Ovary (tissue), 9 donors: Measurements from ENCODE around the gene GRIN2B. TPM values are rescaled to one million over a fixed set of nuclear protein-coding genes. Genes with fewer than 3 reads are reported as not detected.

ENCODE experiments used
- DNase-seq, 5 donors: peaks; one replicate each; pipeline ENCODE4 v3.0.0-alpha.2; 2019 to 2020
- H3K27ac ChIP-seq, 2 donors: fragments of 200-600 bp; one replicate each; pipeline versions ENCODE4 v1.5.1 to v1.8.0; 2019 to 2022
- H3K27me3 ChIP-seq: fragments of 200-600 bp; one replicate; pipeline ENCODE4 v1.8.0; 2022
- H3K36me3 ChIP-seq: fragments of 200-600 bp; sonication (generic); one replicate; pipeline ENCODE4 v1.5.1; 2019
- H3K4me1 ChIP-seq: one replicate; pipeline ENCODE4 v1.8.1; 2013; ENCODE audit warnings: mild to moderate bottlenecking, moderate library complexity; ENCODE audit not compliant: insufficient read depth
- H3K4me3 ChIP-seq: fragments of 200-600 bp; sonication (generic); one replicate; pipeline ENCODE4 v1.5.1; 2017
- H3K9me3 ChIP-seq, 2 donors: fragments of 200-600 bp in 1 of 2; sonication (generic) in 1 of 2; one replicate each; pipeline versions ENCODE4 v1.5.1 to v1.8.1; 2013 to 2019; ENCODE audit warnings: mild to moderate bottlenecking in 1 of 2, moderate library complexity in 1 of 2
- EP300 ChIP-seq: sonication (generic); formaldehyde crosslinking; IDR thresholded peaks from one replicate; pipeline ENCODE4 v1.6.1; 2017; ENCODE audit warnings: antibody characterized with exemption
- POLR2A ChIP-seq: fragments of 450-650 bp; IDR thresholded peaks from one replicate; pipeline ENCODE4 v1.6.1; 2017; ENCODE audit warnings: antibody characterized with exemption, mild to moderate bottlenecking, moderate library complexity
- WGBS, 3 donors: extraction: QIAGEN DNeasy Blood & Tissue Kit in 1 of 3; methylation state at CpG; one replicate each; pipeline versions ENCODE4 v1.1.5 to v1.1.7; 2013 to 2017; 5-methylcytosine and 5-hydroxymethylcytosine counted together
- intact Hi-C, 4 donors: fragments of 100-400 bp; cut with DNase I; formaldehyde crosslinking; loops; one replicate each; pipeline versions ENCODE4 v1.11.0 to v1.15.1; 2022 to 2023
- polyA plus RNA-seq, 2 donors: library from polyadenylated mRNA; stranded (reverse); fragments of 200-250 nt in 1 of 2; fragments of 350-450 nt in 1 of 2; fragmentation: Illumina TruSeq in 1 of 2; extraction: RNeasy Lipid Tissue Mini Kit (QIAGEN cat#74804) in 1 of 2; gene quantifications; one replicate each; pipeline ENCODE4 v1.2.3, GENCODE V29; 2013 to 2014
- total RNA-seq, 7 donors: library from RNA; depleted of rRNA in 2 of 7; stranded (reverse); fragments of >200 nt in 2 of 7; fragmentation: NEBNext Ultra II Directional in 3 of 7; extraction: Animal tissue kit (Norgen Biotek cat#: 25700) in 3 of 7; gene quantifications; one replicate each; pipeline versions ENCODE4 v1.1.0 to v1.2.4, GENCODE V29; 2016 to 2023
- TF ChIP-seq, protein P1 (sequence below), 3 donors: fragments of 450-650 bp in 2 of 3; fragments of 200-600 bp in 1 of 3; IDR thresholded peaks; one replicate each; pipeline versions ENCODE4 v1.5.1 to v1.8.0; 2016 to 2022; ENCODE audit warnings: antibody characterized with exemption in 3 of 3, mild to moderate bottlenecking in 1 of 3
- donor health status: DM: no; HTN: no; CAD: no; lungs with moderate emphysema.
- donor health status: DM: no; HTN: no; CAD: no.
- donor health status: Bipolar disorder and iron deficiency.
- donor health status: DM: yes; HTN: yes; CAD: no.
- donor health status: DM: no; HTN: no; CAD: no.
- donor health status: DM: yes; HTN: yes; CAD: no.

GRIN2B gene
- total and polyA plus RNA-seq, 9 donors, result under 0.01 to 0.27 (median 0.11) TPM; not detected in 1

DNA sequence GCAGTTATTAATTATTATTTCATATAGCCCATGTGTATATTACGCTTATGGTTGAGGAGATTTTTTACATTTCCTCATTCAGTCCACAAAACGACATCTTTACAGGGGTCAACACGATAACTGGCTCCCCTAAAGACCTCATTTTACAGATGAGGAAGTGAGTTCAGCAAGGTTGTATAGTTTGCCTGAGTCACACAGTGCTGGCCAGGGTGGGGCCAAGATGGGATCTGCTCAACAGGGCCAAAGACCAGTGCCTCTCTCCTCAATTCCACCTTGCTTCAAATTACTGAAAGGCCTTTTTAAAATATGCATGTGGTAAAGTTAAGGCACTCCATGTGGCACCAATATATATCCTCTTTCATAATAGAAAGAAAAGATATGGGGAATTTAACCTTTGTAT lies 13.1 kb downstream of the GRIN2B start:
- no peak overlapping the region for H3K4me3 ChIP-seq
- TF ChIP-seq POLR2A (no peak), EP300 (no peak)
- TF ChIP-seq, protein P1, sequence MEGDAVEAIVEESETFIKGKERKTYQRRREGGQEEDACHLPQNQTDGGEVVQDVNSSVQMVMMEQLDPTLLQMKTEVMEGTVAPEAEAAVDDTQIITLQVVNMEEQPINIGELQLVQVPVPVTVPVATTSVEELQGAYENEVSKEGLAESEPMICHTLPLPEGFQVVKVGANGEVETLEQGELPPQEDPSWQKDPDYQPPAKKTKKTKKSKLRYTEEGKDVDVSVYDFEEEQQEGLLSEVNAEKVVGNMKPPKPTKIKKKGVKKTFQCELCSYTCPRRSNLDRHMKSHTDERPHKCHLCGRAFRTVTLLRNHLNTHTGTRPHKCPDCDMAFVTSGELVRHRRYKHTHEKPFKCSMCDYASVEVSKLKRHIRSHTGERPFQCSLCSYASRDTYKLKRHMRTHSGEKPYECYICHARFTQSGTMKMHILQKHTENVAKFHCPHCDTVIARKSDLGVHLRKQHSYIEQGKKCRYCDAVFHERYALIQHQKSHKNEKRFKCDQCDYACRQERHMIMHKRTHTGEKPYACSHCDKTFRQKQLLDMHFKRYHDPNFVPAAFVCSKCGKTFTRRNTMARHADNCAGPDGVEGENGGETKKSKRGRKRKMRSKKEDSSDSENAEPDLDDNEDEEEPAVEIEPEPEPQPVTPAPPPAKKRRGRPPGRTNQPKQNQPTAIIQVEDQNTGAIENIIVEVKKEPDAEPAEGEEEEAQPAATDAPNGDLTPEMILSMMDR (IDR thresholded peaks at IDR 0.05), result no peak
- intact Hi-C loops, result no loop called here
- DNase-seq, result no peak
- H3K9me3 ChIP-seq, result no peaks in the 10 kb centered on the region
- no peaks in the 10 kb centered on the region for H3K4me1 ChIP-seq
- H3K27me3 ChIP-seq, result no peaks in the 10 kb centered on the region
- no peaks in the 10 kb centered on the region for H3K36me3 ChIP-seq
- no peak overlapping the region for H3K27ac ChIP-seq
- 85 to 90% (median 89%) methylated on average over 3 of the region's 3 CpGs for WGBS, 3 donors

DNA sequence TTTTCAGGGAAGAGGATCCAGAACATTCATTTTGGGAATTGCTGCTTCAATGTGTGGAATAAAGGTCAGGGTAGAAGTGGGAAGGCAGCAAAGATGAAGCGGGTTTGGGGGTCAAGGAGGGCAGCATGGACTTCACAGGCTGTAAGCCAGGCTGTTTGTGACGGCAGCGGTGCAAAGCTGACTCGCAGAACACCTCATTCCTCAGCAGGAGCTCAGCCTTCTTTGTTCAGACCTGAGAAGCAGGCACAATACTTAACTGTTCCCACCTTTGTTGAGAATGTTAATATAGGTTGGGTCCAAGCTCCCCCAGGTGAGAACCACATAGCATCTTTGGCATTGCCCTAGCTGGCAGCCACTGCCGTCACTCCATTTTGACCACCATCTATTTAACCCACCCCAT lies 16.7 kb downstream of the GRIN2B start:
- Histone ChIP-seq H3K27ac (no peak overlapping the region), H3K9me3 (no peaks in the 10 kb centered on the region), H3K4me3 (no peak overlapping the region), H3K36me3 (no peaks in the 10 kb centered on the region), H3K4me1 (no peaks in the 10 kb centered on the region), H3K27me3 (no peaks in the 10 kb centered on the region)
- DNase-seq, result no peak
- intact Hi-C loops, result no loop called here
- 67 to 80% (median 79%) methylated on average over 5 of the region's 5 CpGs for WGBS, 3 donors
- TF ChIP-seq EP300, result no peak
- no peak for TF ChIP-seq POLR2A
- TF ChIP-seq, protein P1 (IDR thresholded peaks at IDR 0.05), result no peak

DNA sequence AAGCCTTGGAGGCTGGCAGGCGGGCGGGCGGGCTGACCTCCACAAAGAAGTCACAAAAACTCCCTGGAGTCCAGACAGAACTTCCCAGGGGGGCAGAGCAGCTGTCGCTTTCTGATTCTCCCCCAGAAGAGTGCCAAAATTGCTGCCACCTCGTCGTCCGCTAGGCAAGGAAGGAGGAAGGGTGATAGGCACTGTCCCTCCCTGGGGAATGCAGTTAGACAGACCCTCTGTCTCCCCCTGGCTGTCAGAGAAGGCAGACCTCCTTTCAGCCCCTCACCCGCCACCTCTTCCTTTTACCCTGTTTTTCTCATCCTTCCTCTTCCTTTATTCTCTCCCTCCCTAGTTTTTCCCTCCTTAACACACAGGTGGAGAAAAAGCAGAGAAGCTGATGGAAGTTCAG lies 18.7 kb downstream of the GRIN2B start:
- WGBS, 3 donors, result 73 to 86% (median 76%) methylated on average over 8 of the region's 8 CpGs
- DNase-seq, result no peak
- Histone ChIP-seq H3K36me3 (no peaks in the 10 kb centered on the region), H3K4me3 (no peak overlapping the region), H3K4me1 (no peaks in the 10 kb centered on the region), H3K27ac (no peak overlapping the region), H3K9me3 (no peaks in the 10 kb centered on the region), H3K27me3 (no peaks in the 10 kb centered on the region)
- intact Hi-C loops, result no loop called here
- TF ChIP-seq POLR2A (no peak), EP300 (no peak)
- TF ChIP-seq, protein P1 (IDR thresholded peaks at IDR 0.05), result no peak

DNA sequence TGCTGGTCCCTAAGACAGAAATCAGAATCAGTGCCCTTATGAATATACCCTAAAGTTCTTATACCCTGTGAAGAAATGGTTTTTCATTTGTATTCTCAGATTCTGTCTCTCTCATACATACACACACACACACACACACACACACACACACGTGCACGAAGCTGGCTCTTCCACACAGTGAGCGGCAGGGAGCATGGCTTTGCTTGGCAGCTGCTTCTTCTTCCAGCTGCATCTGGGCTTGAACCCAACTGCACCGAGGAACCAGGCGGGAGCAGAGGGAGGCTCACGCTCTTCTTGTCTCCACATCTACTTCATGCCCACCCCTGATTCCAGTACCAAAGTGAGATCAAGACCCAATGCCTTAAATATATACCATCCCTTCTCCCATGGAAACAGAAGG lies 19.4 kb downstream of the GRIN2B start:
- DNase-seq, result no peak
- Histone ChIP-seq H3K36me3 (no peaks in the 10 kb centered on the region), H3K27ac (no peak overlapping the region), H3K27me3 (no peaks in the 10 kb centered on the region), H3K9me3 (no peaks in the 10 kb centered on the region), H3K4me1 (no peaks in the 10 kb centered on the region), H3K4me3 (no peak overlapping the region)
- intact Hi-C loops, result no loop called here
- no peak for TF ChIP-seq POLR2A
- no peak for TF ChIP-seq EP300
- TF ChIP-seq, protein P1 (IDR thresholded peaks at IDR 0.05), result no peak
- 30 to 60% (median 56%) methylated on average over 6 of the region's 6 CpGs for WGBS, 3 donors
